ENCODE results near the gene CEP85L. TPM values are rescaled to one million over a fixed set of nuclear protein-coding genes. Genes with fewer than 3 reads are reported as not detected.

Gene CEP85L
- total RNA-seq, 2 donors from 2014 or later: 32.3 to 46.2 TPM

- Mint-ChIP-seq H3K4me1 (peaks cover 41% of the 10 kb centered on the region), H3K27me3 (no peaks in the 10 kb centered on the region), H3K27ac (no peak overlapping the region), H3K36me3 (ENCODE audit: low read depth) (no peaks in the 10 kb centered on the region), H3K9me3 (no peaks in the 10 kb centered on the region), H3K4me3 (no peak overlapping the region)
- no peak for ATAC-seq (replicated peaks)
These were observed 18.2 kb upstream of the CEP85L start for GRCh38 chr6:118669561-118669960.

GRCh38 chr6:118668761-118669385, 17.5 kb upstream of the CEP85L start:
- no peak overlapping the region for H3K27ac Mint-ChIP-seq
- ATAC-seq (replicated peaks): no peak

GRCh38 chr6:118667988-118668387, 16.6 kb upstream of the CEP85L start:
- Mint-ChIP-seq H3K27ac (no peak overlapping the region), H3K36me3 (ENCODE audit: low read depth) (peaks cover 6% of the 10 kb centered on the region), H3K27me3 (no peaks in the 10 kb centered on the region), H3K4me3 (peak overlapping the region; percentile 9), H3K4me1 (peaks cover 40% of the 10 kb centered on the region), H3K9me3 (no peaks in the 10 kb centered on the region)
- no peak for ATAC-seq (replicated peaks)

More at GRCh38 chr6:118668761-118669385, 17.5 kb upstream of the CEP85L start:
- H3K4me3 Mint-ChIP-seq: no peak overlapping the region
- H3K9me3 Mint-ChIP-seq: no peaks in the 10 kb centered on the region
- H3K27me3 Mint-ChIP-seq: no peaks in the 10 kb centered on the region
- peaks cover 6% of the 10 kb centered on the region for H3K36me3 Mint-ChIP-seq (ENCODE audit: low read depth)
- peaks cover 41% of the 10 kb centered on the region for H3K4me1 Mint-ChIP-seq

GRCh38 chr6:118665011-118665410, 13.6 kb upstream of the CEP85L start:
- peak overlapping the region; percentile 88 for H3K27ac Mint-ChIP-seq
- peak overlapping the region; percentile 85 for H3K4me3 Mint-ChIP-seq
- peak; percentile 78 for ATAC-seq (replicated peaks)
- peaks cover 29% of the 10 kb centered on the region for H3K36me3 Mint-ChIP-seq (ENCODE audit: low read depth)
- H3K4me1 Mint-ChIP-seq: peaks cover 38% of the 10 kb centered on the region
- no peaks in the 10 kb centered on the region for H3K9me3 Mint-ChIP-seq
- H3K27me3 Mint-ChIP-seq: no peaks in the 10 kb centered on the region

GRCh38 chr6:118663993-118664985, 12.9 kb upstream of the CEP85L start:
- Mint-ChIP-seq H3K27me3 (no peaks in the 10 kb centered on the region), H3K9me3 (no peaks in the 10 kb centered on the region), H3K36me3 (ENCODE audit: low read depth) (peaks cover 29% of the 10 kb centered on the region), H3K27ac (peak overlapping the region; percentile 88), H3K4me3 (peak overlapping the region; percentile 85), H3K4me1 (peaks cover 40% of the 10 kb centered on the region)
- ATAC-seq (replicated peaks): peak; percentile 52

- Mint-ChIP-seq H3K9me3 (no peaks in the 10 kb centered on the region), H3K36me3 (ENCODE audit: low read depth) (peaks cover 29% of the 10 kb centered on the region), H3K4me1 (peaks cover 32% of the 10 kb centered on the region), H3K27me3 (no peaks in the 10 kb centered on the region), H3K4me3 (no peak overlapping the region), H3K27ac (peak overlapping the region; percentile 32)
- no peak for ATAC-seq (replicated peaks)
These were observed 10.4 kb upstream of the CEP85L start for GRCh38 chr6:118661831-118662230.

GRCh38 chr6:118660218-118660569, 8.8 kb upstream of the CEP85L start:
- H3K4me3 Mint-ChIP-seq: peak overlapping the region; percentile 69
- ATAC-seq (replicated peaks): peak; percentile 29
- H3K4me1 Mint-ChIP-seq: peaks cover 40% of the 10 kb centered on the region
- peaks cover 29% of the 10 kb centered on the region for H3K36me3 Mint-ChIP-seq (ENCODE audit: low read depth)
- H3K9me3 Mint-ChIP-seq: no peaks in the 10 kb centered on the region
- peak overlapping the region; percentile 83 for H3K27ac Mint-ChIP-seq
- no peaks in the 10 kb centered on the region for H3K27me3 Mint-ChIP-seq

- Mint-ChIP-seq H3K36me3 (ENCODE audit: low read depth) (peaks cover 29% of the 10 kb centered on the region), H3K27ac (peak overlapping the region; percentile 83), H3K4me1 (peaks cover 40% of the 10 kb centered on the region), H3K4me3 (peak overlapping the region; percentile 69), H3K27me3 (no peaks in the 10 kb centered on the region), H3K9me3 (no peaks in the 10 kb centered on the region)
- peak; percentile 62 for ATAC-seq (replicated peaks)
These were observed 8.3 kb upstream of the CEP85L start for GRCh38 chr6:118659513-118660217.

- Mint-ChIP-seq H3K27ac (peak overlapping the region; percentile 48), H3K4me3 (peak overlapping the region; percentile 78), H3K9me3 (no peaks in the 10 kb centered on the region), H3K4me1 (peaks cover 44% of the 10 kb centered on the region), H3K36me3 (ENCODE audit: low read depth) (peaks cover 21% of the 10 kb centered on the region), H3K27me3 (no peaks in the 10 kb centered on the region)
- ATAC-seq (replicated peaks): peak; percentile 66
These were observed 5.6 kb upstream of the CEP85L start for GRCh38 chr6:118656847-118657451.

GRCh38 chr6:118652051-118652615, 742 bp upstream of the CEP85L start:
- Mint-ChIP-seq H3K4me3 (peak overlapping the region; percentile 95), H3K27ac (peak overlapping the region; percentile 95), H3K36me3 (ENCODE audit: low read depth) (peaks cover 22% of the 10 kb centered on the region), H3K9me3 (no peaks in the 10 kb centered on the region), H3K27me3 (no peaks in the 10 kb centered on the region), H3K4me1 (peaks cover 36% of the 10 kb centered on the region)
- ATAC-seq (replicated peaks): no peak

- Mint-ChIP-seq H3K4me1 (peaks cover 30% of the 10 kb centered on the region), H3K9me3 (no peaks in the 10 kb centered on the region), H3K27ac (peak overlapping the region; percentile 25), H3K27me3 (no peaks in the 10 kb centered on the region), H3K36me3 (ENCODE audit: low read depth) (peaks cover 33% of the 10 kb centered on the region), H3K4me3 (peak overlapping the region; percentile 95)
- ATAC-seq (replicated peaks): peak; percentile 47
These were observed 659 bp downstream of the CEP85L start for GRCh38 chr6:118650582-118651281.

GRCh38 chr6:118649918-118650581, 1.3 kb downstream of the CEP85L start:
- Mint-ChIP-seq H3K9me3 (no peaks in the 10 kb centered on the region), H3K4me1 (peaks cover 29% of the 10 kb centered on the region), H3K27ac (peak overlapping the region; percentile 25), H3K4me3 (peak overlapping the region; percentile 95), H3K27me3 (no peaks in the 10 kb centered on the region), H3K36me3 (ENCODE audit: low read depth) (peaks cover 33% of the 10 kb centered on the region)
- ATAC-seq (replicated peaks): no peak
